Cardiac muscle cell (in vitro differentiated cells and primary cell): ENCODE data around the gene CCDC138. TPM values are rescaled to one million over a fixed set of nuclear protein-coding genes. Genes with fewer than 3 reads are reported as not detected.

Experiments
- DNase-seq, 2 donors: peaks; one replicate each; pipeline versions ENCODE4 v3.0.0 to v3.0.0-alpha.2; 2010 to 2017; ENCODE audit warnings: low read depth in 1 of 2, low spot score in 1 of 2
- H3K27ac ChIP-seq: fragments of 200-600 bp; sonication (generic); 2 replicates; pipeline ENCODE4 v1.5.1; 2016
- H3K27me3 ChIP-seq: fragments of 200-600 bp; sonication (generic); 2 replicates; pipeline ENCODE4 v1.6.0; 2016; ENCODE audit warnings: control low read depth
- H3K36me3 ChIP-seq: fragments of 200-600 bp; sonication (generic); 2 replicates; pipeline ENCODE4 v1.5.1; 2016; ENCODE audit warnings: control low read depth
- H3K4me1 ChIP-seq: fragments of 200-600 bp; sonication (generic); 2 replicates; pipeline ENCODE4 v1.8.1; 2017; ENCODE audit warnings: low read depth, mild to moderate bottlenecking, mixed run types
- H3K4me3 ChIP-seq: fragments of 200-600 bp; sonication (generic); 2 replicates; pipeline ENCODE4 v1.5.1; 2016; ENCODE audit warnings: mild to moderate bottlenecking
- H3K9me3 ChIP-seq: fragments of 200-600 bp; sonication (generic); 2 replicates; pipeline ENCODE4 v1.5.1; 2017; ENCODE audit warnings: low read depth, mild to moderate bottlenecking, control low read depth
- polyA plus RNA-seq: library from polyadenylated mRNA; unstranded; fragments of >200 nt; fragmentation: Nextera tagmentation; extraction: Ambion mirVana; gene quantifications from 2 replicates; pipeline ENCODE4 v1.2.1, GENCODE V29; 2016
- total RNA-seq: library from RNA; depleted of rRNA; stranded (reverse); fragments of >200 nt; gene quantifications from 2 replicates; pipeline ENCODE4 v1.2.3, GENCODE V29; 2016
- TF ChIP-seq, protein P1 (sequence below): IDR thresholded peaks from 2 replicates; pipeline ENCODE4 v1.5.1; 2012; ENCODE audit warnings: low read depth, mild to moderate bottlenecking, low read length

Gene CCDC138
- total and polyA plus RNA-seq, 2 experiments from 2014 or later, result 8.4 to 10.0 TPM

DNA sequence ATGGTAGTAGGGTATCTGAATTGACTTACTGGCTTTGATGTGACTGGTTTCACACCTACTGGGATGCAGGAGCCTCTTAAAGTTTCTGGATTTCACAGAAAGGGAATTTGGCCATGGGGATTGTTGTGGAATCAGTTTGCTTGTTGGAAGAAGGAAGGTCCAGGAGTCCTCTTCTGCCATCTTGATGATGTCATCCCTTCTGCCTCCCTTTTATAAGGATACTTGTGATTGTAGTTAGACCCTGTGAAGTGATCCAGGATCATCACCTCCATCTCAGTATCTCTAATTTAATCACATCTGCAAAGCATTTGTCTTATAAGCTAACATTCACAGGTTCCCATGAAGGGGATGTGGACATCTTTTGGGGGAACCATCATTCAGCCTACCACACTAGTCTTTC, 79.5 kb downstream of the CCDC138 start:
- no peak for DNase-seq
- H3K9me3 ChIP-seq, result no peaks in the 10 kb centered on the region
- H3K4me1 ChIP-seq, result no peaks in the 10 kb centered on the region
- H3K36me3 ChIP-seq, result peaks cover 3% of the 10 kb centered on the region
- H3K27me3 ChIP-seq, result no peaks in the 10 kb centered on the region
- no peak overlapping the region for H3K27ac ChIP-seq
- TF ChIP-seq, protein P1, sequence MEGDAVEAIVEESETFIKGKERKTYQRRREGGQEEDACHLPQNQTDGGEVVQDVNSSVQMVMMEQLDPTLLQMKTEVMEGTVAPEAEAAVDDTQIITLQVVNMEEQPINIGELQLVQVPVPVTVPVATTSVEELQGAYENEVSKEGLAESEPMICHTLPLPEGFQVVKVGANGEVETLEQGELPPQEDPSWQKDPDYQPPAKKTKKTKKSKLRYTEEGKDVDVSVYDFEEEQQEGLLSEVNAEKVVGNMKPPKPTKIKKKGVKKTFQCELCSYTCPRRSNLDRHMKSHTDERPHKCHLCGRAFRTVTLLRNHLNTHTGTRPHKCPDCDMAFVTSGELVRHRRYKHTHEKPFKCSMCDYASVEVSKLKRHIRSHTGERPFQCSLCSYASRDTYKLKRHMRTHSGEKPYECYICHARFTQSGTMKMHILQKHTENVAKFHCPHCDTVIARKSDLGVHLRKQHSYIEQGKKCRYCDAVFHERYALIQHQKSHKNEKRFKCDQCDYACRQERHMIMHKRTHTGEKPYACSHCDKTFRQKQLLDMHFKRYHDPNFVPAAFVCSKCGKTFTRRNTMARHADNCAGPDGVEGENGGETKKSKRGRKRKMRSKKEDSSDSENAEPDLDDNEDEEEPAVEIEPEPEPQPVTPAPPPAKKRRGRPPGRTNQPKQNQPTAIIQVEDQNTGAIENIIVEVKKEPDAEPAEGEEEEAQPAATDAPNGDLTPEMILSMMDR, result no peak
- no peak overlapping the region for H3K4me3 ChIP-seq

DNA sequence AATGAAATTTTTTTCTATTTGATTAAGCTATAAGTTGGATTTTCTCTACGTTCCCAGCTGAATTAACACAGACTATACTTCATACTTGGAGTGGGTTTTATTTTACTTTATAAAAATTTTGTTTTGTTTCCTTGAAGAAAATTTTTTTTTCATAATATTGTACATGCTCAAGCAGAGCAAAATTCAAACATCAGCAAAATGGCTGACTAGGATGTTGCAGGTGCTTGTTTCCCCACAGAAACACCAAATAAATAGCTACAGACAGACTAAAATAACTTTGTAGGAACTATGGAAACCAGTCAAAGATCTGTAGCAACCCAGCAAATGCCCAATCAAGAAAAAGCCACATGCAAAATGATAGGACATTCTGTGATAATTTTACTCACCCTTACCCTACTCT, 82.3 kb downstream of the CCDC138 start:
- no peak overlapping the region for H3K27ac ChIP-seq
- no peak overlapping the region for H3K4me3 ChIP-seq
- TF ChIP-seq, protein P1, result no peak
- DNase-seq, result no peak
- no peaks in the 10 kb centered on the region for H3K9me3 ChIP-seq
- no peaks in the 10 kb centered on the region for H3K27me3 ChIP-seq
- no peaks in the 10 kb centered on the region for H3K4me1 ChIP-seq
- no peaks in the 10 kb centered on the region for H3K36me3 ChIP-seq

DNA sequence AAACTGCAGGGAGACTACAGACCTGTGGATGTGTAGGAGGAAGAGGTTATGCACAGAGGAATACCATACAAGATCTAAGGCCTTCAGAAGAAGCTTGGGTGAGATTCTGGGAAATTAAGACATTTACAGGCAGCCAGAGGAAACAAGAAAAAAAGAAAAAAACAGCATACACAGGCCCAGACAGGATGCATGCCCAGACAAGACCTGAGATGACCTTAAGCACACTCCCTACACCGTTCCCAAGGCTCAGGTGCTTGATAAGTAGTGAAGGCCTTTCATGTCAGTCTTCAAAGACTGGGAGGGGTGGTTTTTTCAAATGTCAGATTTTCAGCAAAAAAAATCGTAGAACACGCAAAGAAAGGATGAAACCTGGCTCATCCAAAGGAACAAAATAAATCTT, 83.0 kb downstream of the CCDC138 start:
- TF ChIP-seq, protein P1, result no peak
- no peak overlapping the region for H3K4me3 ChIP-seq
- no peaks in the 10 kb centered on the region for H3K27me3 ChIP-seq
- no peaks in the 10 kb centered on the region for H3K36me3 ChIP-seq
- no peak for DNase-seq
- H3K9me3 ChIP-seq, result no peaks in the 10 kb centered on the region
- no peak overlapping the region for H3K27ac ChIP-seq
- no peaks in the 10 kb centered on the region for H3K4me1 ChIP-seq

DNA sequence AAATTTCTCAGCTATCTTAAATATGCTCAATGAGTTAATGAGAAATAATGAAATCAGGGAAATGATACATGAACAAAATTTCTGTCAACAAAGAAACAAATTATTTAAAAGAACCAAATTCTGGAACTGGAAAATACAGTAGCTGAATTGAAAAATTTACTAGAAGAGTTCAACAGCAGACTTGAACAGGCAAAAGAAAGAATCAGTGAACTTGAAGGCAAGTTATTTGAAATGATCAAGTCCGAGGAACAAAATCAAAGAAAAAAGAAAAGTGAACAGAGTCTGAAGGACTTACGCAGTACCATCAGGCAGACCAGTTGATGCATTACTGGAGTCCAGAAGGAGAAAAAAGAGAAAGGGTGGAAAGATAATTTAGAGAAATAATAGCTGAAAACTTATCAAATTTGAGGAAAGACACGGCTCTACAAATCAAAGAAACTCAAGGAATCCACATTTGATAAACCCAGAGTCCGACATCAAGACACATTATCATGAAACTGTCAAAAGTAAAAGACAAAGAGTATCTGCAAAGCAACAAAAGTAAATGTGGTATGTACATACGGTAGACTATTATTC, 83.6 kb downstream of the CCDC138 start:
- H3K27ac ChIP-seq, result no peak overlapping the region
- DNase-seq, result peak in 1 of 2 donors; percentile 2

DNA sequence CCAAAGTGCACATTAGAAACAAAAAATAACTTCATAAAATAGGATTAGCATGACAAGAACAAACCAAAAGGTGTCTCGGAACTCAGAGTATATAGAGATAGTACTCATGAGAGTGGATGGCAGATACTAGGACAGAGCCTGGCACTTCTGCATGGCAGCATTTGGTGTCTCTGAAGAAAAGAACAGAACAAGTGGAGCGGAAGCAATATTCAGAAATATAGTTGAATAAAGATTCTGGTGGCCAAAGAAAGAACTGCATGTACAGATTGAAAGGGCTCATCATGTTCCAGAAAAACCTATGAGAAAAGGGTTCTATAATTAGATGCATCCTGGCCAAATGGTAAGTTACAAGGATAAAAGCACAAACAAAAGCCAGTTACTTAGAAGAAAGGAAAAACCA, 90.9 kb downstream of the CCDC138 start:
- Histone ChIP-seq H3K4me1 (no peaks in the 10 kb centered on the region), H3K27ac (no peak overlapping the region), H3K36me3 (peaks cover 9% of the 10 kb centered on the region), H3K9me3 (peaks cover 5% of the 10 kb centered on the region), H3K27me3 (no peaks in the 10 kb centered on the region), H3K4me3 (no peak overlapping the region)
- TF ChIP-seq, protein P1, result no peak
- DNase-seq, result no peak

More for the DNA sequence above, 83.6 kb downstream of the CCDC138 start:
- Histone ChIP-seq H3K36me3 (no peaks in the 10 kb centered on the region), H3K4me3 (no peak overlapping the region), H3K9me3 (no peaks in the 10 kb centered on the region), H3K4me1 (no peaks in the 10 kb centered on the region), H3K27me3 (no peaks in the 10 kb centered on the region)
- TF ChIP-seq, protein P1, result no peak
